Heart left ventricle (tissue), 13 donors: ENCODE data around the gene LGR6.

ENCODE experiments used
- CTCF ChIP-seq, 12 donors: fragments of 200-600 bp; sonication (generic) in 4 of 12; IDR thresholded peaks; one replicate each; pipeline versions ENCODE4 v1.5.0 to v1.8.0; 2018 to 2022; ENCODE audit warnings: antibody characterized with exemption in 12 of 12, mild to moderate bottlenecking in 5 of 12
- POLR2A ChIP-seq, 2 donors: fragments of 450-650 bp; IDR thresholded peaks; one replicate each; pipeline ENCODE4 v1.6.1; 2017; ENCODE audit warnings: antibody characterized with exemption in 2 of 2, mild to moderate bottlenecking in 2 of 2, moderate library complexity in 2 of 2
- donor health status: ischemic (EF 13 %, LVEDD 7.1; RV severe dilation, severe dysfunction).
- donor health status: DM: no; HTN: yes; CAD: no.
- donor health status: DM: no; HTN: no; CAD: no.
- donor health status: ischemic (EF 25% LVEDD 6.9; RV normal size, moderate dysfunction).
- donor health status: ischemic (EF 25% LVEDD 5.7; RV mildly dilated, moderate dysfunction).
- donor health status: ischemic (EF 35%, LVEDD 5.7; RV mildly dilated, moderate dysfunction).
- donor health status: nonischemic (EF 11% LVEDD 7.7; RV severe dilation, severe dysfunction).
- donor health status: DM: yes; HTN: yes; CAD: no.
- donor health status: PGD.
- donor health status: ischemic (EF 29% LVEDD 5.4; RV normal size, mild dysfunction).
- donor health status: nonischemic (EF 23%, LVEDD 6.1; RV moderate dilation, normal function).

GRCh38 chr1:202146279-202146678 lies 47.3 kb upstream of the LGR6 start:
- TF ChIP-seq CTCF (IDR thresholded peaks at IDR 0.05) (no peak), POLR2A (IDR thresholded peaks at IDR 0.05) (no peak)
